Epithelial cell of proximal tubule (primary cell): ENCODE results near the gene ADAMTS15. TPM values are rescaled to one million over a fixed set of nuclear protein-coding genes. Genes with fewer than 3 reads are reported as not detected.
A peak's percentile ranks its signal among the peaks of the same experiment; 100 is the strongest.

Experiments used
- DNase-seq: peaks from one replicate; pipeline ENCODE4 v3.0.0-alpha.2; 2011; ENCODE audit warnings: low read depth
- H3K4me3 ChIP-seq: 2 replicates; pipeline ENCODE4 v1.5.1; 2011; ENCODE audit warnings: low read depth, mild to moderate bottlenecking, low read length
- CTCF ChIP-seq: conservative IDR thresholded peaks from 2 replicates; pipeline ENCODE4 v1.5.1; 2012; ENCODE audit warnings: low read depth, mild to moderate bottlenecking, low read length
- total RNA-seq: library from RNA; depleted of rRNA; stranded (reverse); fragments of >200 nt; gene quantifications from 2 replicates; pipeline ENCODE4 v1.2.3, GENCODE V29; 2015

ADAMTS15 gene
- total RNA-seq, result 0.58 and 2.4 TPM in 2 replicates

- DNase-seq, result no peak
- no peak for TF ChIP-seq CTCF
- H3K4me3 ChIP-seq, result peak within 1 kb of the TSS; percentile 61
Observed at GRCh38 chr11:130448416-130449309, at the start of gene ADAMTS15. Gene ADAMTS15, plus strand, starts transcription at chr11:130448645. Its CDS starts 329 bp downstream, at chr11:130448974.

GRCh38 chr11:130399196-130399595 is 49.2 kb upstream of the ADAMTS15 start:
- H3K4me3 ChIP-seq, result no peak overlapping the region
- TF ChIP-seq CTCF, result no peak
- DNase-seq, result no peak

GRCh38 chr11:130400781-130401483 is 47.5 kb upstream of the ADAMTS15 start:
- no peak for TF ChIP-seq CTCF
- H3K4me3 ChIP-seq, result no peak overlapping the region
- DNase-seq, result no peak

- DNase-seq, result no peak
- no peak overlapping the region for H3K4me3 ChIP-seq
- TF ChIP-seq CTCF, result no peak
Observed at GRCh38 chr11:130402570-130402969, 45.9 kb upstream of the ADAMTS15 start.

- no peak for TF ChIP-seq CTCF
- peak; percentile 38 for DNase-seq
- no peak overlapping the region for H3K4me3 ChIP-seq
Observed at GRCh38 chr11:130403271-130403804, 45.1 kb upstream of the ADAMTS15 start.

- no peak for DNase-seq
- no peak overlapping the region for H3K4me3 ChIP-seq
- TF ChIP-seq CTCF, result no peak
Observed at GRCh38 chr11:130403967-130404366, 44.5 kb upstream of the ADAMTS15 start.
